Activated T-cell treated with anti-CD3 and anti-CD28 coated beads, Interleukin-2, amount 50 U/mL, for 24 hours (primary cell): ENCODE data around the gene ADAMTS2.
"Not testable (repeated sequence)": the region's sequence is repeated elsewhere in the genome, so short reads cannot be mapped to it uniquely, and the experiment has no call there.

Source experiments
- DNase-seq: peaks from one replicate; pipeline ENCODE4 v3.0.0-alpha.2; 2020
- H3K27ac Mint-ChIP-seq: 2 replicates; pipeline ENCODE4 v1.8.0; 2020; ENCODE audit warnings: mild to moderate bottlenecking, mixed read lengths
- H3K27me3 Mint-ChIP-seq: 2 replicates; pipeline ENCODE4 v1.8.0; 2020; ENCODE audit warnings: mixed read lengths
- H3K36me3 Mint-ChIP-seq: 2 replicates; pipeline ENCODE4 v1.8.0; 2020; ENCODE audit warnings: low read depth, mixed read lengths
- H3K4me1 Mint-ChIP-seq: 2 replicates; pipeline ENCODE4 v1.8.0; 2020; ENCODE audit warnings: low read depth, mixed read lengths
- H3K4me3 Mint-ChIP-seq: 2 replicates; pipeline ENCODE4 v1.8.0; 2020; ENCODE audit warnings: mild to moderate bottlenecking, moderate library complexity, mixed read lengths
- H3K9me3 Mint-ChIP-seq: 2 replicates; pipeline ENCODE4 v1.8.0; 2020; ENCODE audit warnings: mixed read lengths

ADAMTS2 gene

DNA sequence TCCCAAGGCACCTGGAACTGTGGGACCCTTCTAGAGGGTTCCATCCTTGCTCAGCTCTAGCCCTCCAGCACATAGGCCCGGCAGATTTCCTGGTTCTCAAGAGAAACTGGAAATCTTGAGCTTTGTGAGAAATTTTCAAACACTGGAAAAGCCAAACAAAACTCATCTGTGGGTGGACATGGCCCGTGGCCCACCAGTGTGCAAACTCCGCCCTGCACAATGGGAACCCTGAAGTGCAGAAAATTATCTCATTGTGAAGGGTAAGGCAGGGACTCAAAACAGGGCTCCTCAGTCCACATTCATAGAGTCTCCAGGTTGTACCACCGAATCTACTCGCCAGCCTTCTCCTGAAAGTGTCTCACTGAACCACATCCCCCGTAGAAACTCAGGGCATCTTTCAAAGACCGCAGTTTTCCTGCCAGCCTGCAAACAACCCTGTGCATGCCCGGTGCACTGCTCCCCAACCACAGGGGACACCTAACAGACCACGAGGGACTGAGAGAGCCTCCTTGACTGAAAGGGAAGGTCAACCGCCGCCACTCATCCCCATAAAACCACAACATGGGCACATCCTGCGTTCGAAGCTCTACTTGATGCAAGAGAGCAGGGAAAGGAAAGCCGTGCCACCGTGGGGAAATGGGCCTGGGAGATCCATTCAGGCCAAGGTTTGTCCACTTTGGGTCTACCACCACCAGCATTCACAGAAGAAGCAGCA lies 18.1 kb downstream of the ADAMTS2 start:
- Mint-ChIP-seq H3K4me1 (no peaks in the 10 kb centered on the region), H3K27ac (no peak overlapping the region), H3K4me3 (no peak overlapping the region), H3K27me3 (peaks cover 20% of the 10 kb centered on the region), H3K9me3 (no peaks in the 10 kb centered on the region), H3K36me3 (no peaks in the 10 kb centered on the region)
- no peak for DNase-seq

DNA sequence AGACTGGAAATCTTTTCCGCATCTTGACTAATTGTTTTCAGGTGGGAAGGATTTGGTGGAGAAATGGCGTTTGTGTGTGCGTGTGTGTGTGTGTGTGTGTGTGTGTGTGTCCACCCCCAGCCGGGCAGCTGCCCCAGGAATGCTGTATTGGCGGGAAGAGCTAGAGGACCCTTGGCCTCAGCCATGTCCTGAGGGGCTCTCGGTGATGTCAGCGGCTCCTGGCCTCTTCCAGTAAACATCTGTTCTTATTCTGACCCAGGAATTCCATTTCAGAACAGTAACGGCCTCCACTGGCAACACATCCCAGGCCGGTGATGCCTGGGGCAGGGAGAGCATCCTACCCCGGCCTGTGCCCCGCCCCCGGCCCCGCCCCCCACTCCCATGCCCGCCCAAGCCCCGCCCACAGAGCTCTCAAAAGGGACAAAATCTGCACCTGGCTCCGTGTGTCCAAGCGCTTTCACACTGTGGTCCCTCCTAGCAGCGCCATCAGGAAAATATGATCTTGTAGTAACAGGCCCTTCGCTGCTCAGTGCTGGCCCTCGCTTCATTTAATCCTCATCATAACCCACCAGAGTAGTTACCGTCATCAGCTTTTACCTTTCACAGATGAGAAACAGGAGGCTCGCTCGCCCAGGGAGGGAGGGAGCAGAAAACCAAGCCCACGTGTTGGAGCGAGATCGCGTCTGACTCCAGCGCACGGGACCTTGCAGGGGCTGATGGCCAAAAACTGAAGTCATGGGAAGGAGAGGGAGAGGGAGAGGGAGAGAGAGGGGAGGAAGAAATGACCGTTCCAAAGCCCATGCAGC lies 18.9 kb downstream of the ADAMTS2 start:
- Mint-ChIP-seq H3K4me1 (no peaks in the 10 kb centered on the region), H3K36me3 (no peaks in the 10 kb centered on the region), H3K27me3 (peaks cover 20% of the 10 kb centered on the region), H3K9me3 (no peaks in the 10 kb centered on the region), H3K27ac (no peak overlapping the region), H3K4me3 (no peak overlapping the region)
- no peak for DNase-seq

DNA sequence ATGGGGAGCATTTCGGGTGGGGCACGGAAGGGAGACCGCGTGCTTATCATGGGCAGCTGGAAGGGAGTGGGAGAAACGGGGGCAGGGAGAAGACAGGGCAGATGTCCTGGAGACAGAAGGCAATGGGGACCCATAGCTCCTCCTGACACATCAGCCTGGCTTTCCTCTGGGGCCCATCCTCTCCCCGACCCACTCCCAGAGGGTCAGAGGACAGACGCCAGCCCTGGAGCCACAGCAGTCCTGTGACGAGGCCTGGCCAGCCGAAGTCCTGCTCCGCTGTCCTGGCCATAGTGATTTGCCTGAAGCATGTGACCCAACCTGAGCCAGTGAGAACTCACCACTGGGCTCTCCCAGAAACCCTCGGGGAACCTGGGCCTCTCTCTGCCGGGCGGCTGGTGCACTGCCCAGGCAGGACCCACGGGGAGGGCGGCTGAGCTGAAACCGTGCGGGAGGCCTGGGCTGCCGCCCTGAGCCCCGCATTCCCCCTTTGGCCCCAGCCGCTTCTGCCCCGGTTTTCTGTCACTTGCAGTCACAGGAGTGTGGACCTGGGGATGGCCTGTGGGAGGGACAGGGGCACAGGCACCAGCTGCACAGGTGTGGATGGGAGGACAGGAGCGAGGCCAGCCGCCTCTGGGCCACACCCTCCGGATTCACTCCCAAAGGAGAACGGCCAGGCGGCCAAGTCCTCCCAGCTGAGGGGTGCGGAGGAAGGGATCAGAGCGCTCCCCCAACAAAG lies 19.8 kb downstream of the ADAMTS2 start:
- no peaks in the 10 kb centered on the region for H3K36me3 Mint-ChIP-seq
- no peaks in the 10 kb centered on the region for H3K4me1 Mint-ChIP-seq
- H3K27me3 Mint-ChIP-seq, result peaks cover 18% of the 10 kb centered on the region
- H3K9me3 Mint-ChIP-seq, result no peaks in the 10 kb centered on the region
- no peak overlapping the region for H3K27ac Mint-ChIP-seq
- no peak overlapping the region for H3K4me3 Mint-ChIP-seq
- no peak for DNase-seq

DNA sequence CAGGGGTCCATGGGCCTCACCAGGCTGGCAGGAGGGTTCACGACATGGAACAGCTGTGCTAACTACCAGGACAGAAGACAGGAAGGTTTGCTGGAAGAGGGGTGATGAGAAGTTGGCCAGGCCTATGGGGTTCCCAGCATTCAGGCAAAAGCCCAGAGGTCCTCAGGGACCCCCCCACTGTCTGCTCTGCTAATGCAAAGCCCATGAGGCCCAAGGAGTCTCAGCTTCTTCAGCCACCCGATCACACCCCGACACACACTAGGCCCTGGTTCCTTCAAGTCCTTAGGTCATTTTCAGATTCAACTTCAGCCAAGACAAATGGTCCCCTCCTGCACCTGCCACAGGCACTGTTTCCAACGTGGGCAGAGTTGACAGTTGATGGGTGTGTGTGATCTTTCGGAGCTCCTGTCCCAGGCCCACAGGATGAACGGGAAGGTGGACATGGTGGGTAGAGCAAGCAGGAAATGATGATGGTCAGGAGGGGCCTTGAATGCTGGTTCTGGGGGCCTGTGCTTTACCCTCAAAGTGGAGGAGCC lies 20.4 kb downstream of the ADAMTS2 start:
- no peak for DNase-seq
- Mint-ChIP-seq H3K4me1 (no peaks in the 10 kb centered on the region), H3K9me3 (no peaks in the 10 kb centered on the region), H3K4me3 (no peak overlapping the region), H3K27me3 (peaks cover 15% of the 10 kb centered on the region), H3K27ac (no peak overlapping the region), H3K36me3 (no peaks in the 10 kb centered on the region)

DNA sequence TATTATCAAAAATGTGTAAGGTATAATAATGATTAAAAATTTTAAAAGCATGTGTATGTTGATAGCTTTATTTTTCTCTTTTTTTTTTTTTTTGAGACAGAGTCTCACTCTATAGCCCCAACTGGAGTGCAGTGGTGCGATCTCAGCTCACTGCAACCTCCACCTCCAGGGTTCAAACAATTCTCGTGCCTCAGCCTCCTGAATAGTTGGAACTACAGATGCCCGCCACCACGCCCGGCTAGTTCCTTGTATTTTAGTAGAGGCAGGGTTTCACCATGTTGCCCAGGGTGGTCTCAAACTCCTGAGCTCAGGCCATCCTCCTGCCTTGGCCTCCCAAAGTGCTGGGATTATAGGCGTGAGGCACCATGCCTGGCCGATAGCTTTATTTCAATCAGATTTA lies 20.9 kb downstream of the ADAMTS2 start:
- not testable (repeated sequence) for H3K9me3 Mint-ChIP-seq, H3K4me3 Mint-ChIP-seq, H3K36me3 Mint-ChIP-seq, H3K27ac Mint-ChIP-seq, DNase-seq, H3K4me1 Mint-ChIP-seq
- H3K27me3 Mint-ChIP-seq, result peaks cover 15% of the 10 kb centered on the region

DNA sequence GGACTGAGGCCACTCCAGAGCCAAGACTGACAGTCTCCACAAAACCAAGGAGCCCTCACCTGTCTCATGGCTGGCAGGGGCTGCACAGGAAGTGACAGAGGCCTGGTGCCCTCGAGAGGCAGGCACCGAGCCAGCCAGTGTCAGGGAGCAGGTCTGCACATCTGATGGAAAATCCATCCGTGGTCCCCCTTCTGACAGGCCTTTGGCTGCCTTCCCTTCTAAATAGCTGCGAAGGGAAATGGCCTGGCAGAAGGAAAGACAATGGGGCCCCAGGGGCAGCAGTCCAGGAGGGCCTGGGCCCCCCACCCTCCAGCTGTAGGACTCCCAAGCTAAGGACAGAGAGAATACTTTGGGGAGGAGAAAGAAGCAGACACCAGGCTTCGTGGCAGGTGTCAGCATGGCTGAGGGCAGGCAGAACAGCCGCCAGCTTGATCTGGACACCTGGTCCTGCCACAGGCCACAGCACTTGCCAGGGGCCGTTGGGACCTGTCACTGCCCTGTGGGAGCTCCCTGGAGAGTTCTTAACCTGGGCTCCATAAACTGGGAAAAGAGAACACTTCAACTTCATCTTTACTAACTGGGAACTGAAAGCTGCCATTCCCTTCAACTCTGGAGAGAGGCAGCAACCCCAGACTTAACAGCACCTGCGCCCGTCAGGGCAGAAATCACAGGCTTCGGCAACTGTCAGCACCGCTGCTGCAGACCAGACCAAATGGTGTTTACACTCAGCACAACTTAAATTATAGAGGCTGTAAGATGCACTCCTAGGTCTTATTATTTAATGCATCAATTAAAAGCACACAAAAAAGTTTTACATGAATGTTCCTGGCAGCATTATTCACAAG lies 22.0 kb downstream of the ADAMTS2 start:
- Mint-ChIP-seq H3K4me1 (no peaks in the 10 kb centered on the region), H3K27me3 (peaks cover 13% of the 10 kb centered on the region), H3K36me3 (no peaks in the 10 kb centered on the region), H3K27ac (no peak overlapping the region), H3K9me3 (no peaks in the 10 kb centered on the region), H3K4me3 (no peak overlapping the region)
- no peak for DNase-seq

DNA sequence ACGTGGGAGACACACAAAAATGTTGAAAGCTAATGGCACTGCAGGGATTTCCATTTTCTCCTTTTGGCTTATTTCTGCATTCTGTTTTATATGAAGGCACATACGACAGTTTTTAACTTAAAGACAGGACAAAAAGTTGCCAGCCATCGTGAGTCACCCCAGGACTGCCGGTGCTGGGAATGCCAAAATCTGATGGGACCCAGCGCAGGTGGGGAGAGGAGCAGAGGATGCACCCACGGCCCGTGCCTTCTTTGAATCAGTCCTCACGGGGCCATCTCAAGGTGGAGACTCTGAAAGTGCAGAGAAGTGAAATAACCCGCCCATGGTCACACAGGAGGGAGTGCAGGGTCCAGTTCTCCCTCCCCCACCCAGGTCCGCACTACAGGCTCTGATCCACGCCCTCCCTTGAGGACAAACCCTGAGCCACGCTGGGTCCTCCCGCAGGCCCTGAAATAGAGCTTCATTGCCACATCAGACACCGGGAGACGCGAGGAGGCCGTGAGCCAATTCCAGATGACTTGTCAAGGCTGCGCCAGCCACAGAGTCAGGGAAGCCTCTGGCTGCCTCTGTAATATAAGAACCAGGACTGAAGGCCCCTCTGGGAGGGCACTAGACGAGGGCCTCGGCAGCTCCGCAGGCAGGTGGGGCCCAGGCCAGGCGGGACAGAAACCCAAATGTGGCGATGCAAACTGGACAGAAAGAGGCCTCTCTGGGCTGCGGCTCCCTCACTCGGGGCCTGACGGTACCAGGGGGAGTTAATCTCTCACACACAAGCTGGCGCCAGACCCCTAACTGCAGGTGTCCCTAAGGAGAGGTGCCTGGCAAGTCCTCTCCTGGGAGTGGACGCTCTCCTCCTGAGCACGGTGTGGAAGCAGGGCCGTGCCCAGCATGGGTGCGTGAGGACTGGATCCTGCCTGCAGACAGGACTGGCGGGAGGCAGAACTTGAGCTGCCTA lies 22.9 kb downstream of the ADAMTS2 start:
- DNase-seq, result no peak
- peaks cover 10% of the 10 kb centered on the region for H3K27me3 Mint-ChIP-seq
- no peaks in the 10 kb centered on the region for H3K4me1 Mint-ChIP-seq
- no peaks in the 10 kb centered on the region for H3K36me3 Mint-ChIP-seq
- H3K27ac Mint-ChIP-seq, result no peak overlapping the region
- no peak overlapping the region for H3K4me3 Mint-ChIP-seq
- H3K9me3 Mint-ChIP-seq, result no peaks in the 10 kb centered on the region

DNA sequence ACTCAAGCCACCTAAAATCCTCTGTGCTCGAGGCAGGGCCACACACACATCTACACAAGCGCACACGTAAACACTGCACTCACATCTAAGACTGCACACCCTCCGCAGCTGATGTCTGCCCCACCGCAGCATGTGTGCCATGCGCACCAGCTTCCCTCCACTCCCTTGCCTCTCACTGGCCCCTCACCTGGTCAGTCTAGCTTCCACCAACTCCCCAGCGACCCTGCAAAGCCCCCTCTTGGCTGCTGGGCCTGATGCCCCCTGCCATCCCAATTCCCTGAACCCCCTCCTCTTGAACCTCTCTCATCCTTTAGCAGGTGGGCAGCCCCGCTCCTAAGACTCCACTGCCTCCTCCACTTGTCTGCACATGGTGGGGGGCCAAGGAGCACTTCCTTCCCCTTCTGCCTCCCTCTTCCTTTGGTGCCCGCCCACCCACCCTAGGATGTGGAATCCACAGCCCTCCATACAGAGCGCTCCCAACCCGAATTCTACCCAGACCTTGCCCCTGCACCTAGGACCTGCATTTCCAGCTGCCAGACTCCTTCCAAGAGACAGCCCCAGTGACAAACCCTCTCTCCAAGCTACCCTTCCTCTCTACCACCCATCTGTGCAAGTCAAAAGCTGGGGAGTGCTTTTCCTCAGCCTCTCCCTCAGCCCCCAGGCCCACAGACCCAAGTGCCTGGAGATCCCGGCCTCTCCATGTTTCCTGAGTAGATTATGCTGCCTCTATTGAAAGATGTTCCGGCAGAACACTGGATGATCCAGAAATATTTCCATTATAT lies 23.9 kb downstream of the ADAMTS2 start:
- Mint-ChIP-seq H3K36me3 (no peaks in the 10 kb centered on the region), H3K4me3 (no peak overlapping the region), H3K27ac (no peak overlapping the region), H3K27me3 (peaks cover 7% of the 10 kb centered on the region), H3K4me1 (no peaks in the 10 kb centered on the region), H3K9me3 (no peaks in the 10 kb centered on the region)
- no peak for DNase-seq

DNA sequence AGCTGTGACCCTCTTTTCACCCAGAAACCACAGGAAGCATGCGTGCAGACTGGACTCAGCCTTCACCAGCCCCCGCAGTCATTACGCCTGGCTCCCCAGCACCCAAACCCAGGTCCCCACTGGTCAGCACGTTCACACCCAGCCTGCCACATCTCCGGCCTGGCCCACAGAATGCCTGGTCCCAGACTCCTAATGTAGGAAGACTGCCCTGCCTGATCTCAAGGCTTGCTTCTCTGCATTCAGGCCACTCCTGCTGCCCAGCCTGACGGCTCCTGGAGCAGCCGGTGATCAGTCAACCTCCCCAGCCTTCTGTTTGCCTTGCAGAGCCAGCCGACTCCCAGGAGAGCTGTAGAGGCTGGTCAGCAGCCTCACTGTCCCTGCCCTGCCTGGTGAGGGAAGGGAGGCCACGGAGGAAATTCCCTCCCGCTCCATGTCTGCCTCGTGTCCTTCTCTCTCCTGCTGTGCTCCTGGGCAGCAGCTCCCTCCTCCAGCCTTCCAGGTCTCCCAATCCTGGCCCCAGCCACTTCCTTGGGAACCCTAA lies 25.4 kb downstream of the ADAMTS2 start:
- Mint-ChIP-seq H3K36me3 (no peaks in the 10 kb centered on the region), H3K9me3 (no peaks in the 10 kb centered on the region), H3K27me3 (peaks cover 1% of the 10 kb centered on the region), H3K4me1 (no peaks in the 10 kb centered on the region), H3K27ac (no peak overlapping the region), H3K4me3 (no peak overlapping the region)
- no peak for DNase-seq

DNA sequence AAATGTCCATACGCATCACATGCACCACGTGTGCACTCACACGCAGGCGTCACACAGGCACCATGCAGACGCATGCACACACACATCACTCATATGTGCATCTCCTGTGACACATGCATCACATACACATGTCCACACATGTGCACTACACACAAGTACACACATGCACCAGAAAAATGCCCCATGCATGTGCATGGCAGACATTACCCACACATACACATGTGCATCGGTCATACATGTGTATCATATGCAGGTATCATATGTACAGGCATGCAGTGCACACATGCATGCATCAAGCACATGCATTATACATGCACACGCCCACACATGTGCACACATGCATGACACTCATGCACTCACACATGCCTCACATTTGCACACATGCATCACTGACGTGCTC lies 26.1 kb downstream of the ADAMTS2 start:
- peaks cover 2% of the 10 kb centered on the region for H3K27me3 Mint-ChIP-seq
- H3K27ac Mint-ChIP-seq, result no peak overlapping the region
- H3K9me3 Mint-ChIP-seq, result no peaks in the 10 kb centered on the region
- no peak overlapping the region for H3K4me3 Mint-ChIP-seq
- H3K36me3 Mint-ChIP-seq, result no peaks in the 10 kb centered on the region
- DNase-seq, result no peak
- no peaks in the 10 kb centered on the region for H3K4me1 Mint-ChIP-seq

DNA sequence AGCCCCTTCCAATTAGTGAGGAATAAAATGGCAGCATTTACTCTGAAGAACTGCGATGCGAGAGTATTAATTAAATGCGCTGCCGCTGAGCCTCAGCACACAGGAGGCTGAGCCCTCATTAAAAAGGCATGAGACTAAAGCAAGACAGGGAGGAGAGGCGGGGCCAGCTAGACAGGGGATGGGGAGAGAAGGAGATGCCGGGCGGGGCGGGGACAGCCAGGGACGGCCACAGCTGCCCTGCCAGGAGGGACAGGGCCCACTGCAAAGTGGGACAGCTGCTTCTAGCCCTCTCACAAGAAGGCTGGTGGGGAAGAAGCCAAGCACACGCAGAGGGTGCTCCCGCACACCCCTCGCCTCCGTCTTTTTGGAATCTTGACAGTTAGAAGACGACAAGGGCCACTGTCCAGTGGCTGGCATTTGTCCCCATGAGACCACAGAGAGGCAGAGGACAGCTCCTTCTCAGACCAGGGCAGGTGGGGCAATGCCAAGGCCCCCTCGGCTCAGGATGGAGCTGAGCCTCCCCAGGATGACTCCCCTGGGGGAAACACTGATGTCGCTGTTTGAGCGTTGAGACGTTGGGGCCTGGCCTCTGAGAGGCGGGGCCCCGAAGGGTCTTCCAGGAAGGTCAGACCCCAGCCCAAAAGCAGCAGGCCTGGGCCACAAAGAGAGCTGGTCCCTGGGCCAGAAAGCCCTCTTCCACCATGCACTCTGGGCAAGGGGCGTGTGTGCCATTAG lies 26.9 kb downstream of the ADAMTS2 start:
- Mint-ChIP-seq H3K4me1 (no peaks in the 10 kb centered on the region), H3K27me3 (peaks cover 2% of the 10 kb centered on the region), H3K36me3 (no peaks in the 10 kb centered on the region), H3K27ac (no peak overlapping the region), H3K4me3 (no peak overlapping the region), H3K9me3 (no peaks in the 10 kb centered on the region)
- DNase-seq, result no peak
